HG02623 (cell line): Measurements from ENCODE around the gene METRN.

Source experiments
- ATAC-seq: cut with Tn5 transposase; IDR thresholded peaks from one replicate; pipeline ENCODE4 v1.9.1; 2021; ENCODE audit warnings: moderate library complexity; ENCODE audit not compliant: unreplicated experiment

METRN gene

DNA sequence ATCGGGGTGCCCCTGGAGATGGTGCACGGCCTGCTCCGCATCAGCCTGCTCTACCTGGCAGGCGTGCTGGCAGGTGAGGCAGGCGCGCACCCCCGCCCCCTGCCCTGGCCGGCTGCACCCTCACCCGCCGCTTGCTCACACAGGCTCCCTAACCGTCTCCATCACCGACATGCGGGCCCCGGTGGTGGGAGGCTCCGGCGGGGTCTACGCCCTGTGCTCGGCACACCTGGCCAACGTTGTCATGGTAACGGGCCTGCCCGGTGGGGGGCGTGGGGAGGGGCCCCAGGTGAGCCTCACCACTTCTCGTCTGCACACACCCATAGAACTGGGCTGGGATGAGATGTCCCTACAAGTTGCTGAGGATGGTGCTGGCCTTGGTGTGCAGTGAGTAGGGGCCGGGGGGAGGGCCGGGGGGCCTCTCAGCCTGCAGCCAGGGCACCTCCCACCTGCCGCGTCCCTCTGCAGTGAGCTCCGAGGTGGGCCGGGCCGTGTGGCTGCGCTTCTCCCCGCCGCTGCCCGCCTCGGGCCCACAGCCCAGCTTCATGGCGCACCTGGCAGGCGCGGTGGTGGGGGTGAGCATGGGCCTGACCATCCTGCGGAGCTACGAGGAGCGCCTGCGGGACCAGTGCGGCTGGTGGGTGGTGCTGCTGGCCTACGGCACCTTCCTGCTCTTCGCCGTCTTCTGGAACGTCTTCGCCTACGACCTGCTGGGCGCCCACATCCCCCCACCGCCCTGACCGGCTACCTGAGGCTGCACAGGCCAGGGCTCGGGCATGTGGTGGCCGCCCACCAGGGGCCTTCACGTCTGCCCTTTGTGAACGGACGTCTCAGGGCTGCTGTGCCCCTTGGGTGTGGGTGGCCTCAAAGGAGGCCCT lies 37.4 kb upstream of the METRN start:
- no peak for ATAC-seq

DNA sequence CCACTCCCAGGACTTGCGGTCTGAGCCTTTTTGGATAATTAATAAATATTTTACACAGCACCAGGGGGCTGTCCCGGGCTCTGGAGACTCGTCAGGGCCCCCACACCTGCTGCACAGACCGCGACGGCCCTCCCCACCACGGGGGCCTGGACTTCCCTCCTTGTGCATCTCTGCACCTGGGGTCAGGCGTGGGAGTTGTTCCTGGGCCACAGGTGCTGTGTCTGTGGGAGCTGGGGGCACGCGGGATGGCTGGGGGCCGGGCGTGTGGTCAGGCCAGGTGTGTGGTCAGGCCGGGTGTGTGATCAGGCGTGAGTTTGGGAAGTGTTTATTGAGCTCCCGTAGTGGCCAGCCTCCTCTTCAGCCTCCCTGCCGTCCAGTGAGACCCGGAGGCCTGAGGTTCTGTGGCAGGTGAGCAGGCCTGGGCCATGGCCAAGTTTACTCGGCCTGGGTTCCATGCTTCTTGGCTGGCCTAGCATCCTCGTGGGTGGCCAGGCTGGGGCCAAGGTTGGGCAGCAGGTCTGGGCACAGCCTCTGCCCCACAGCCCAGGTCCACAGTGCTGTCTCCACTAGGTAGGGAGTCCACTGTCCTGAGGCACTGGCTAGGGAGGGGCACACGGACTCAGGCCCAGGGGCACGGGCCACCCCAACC lies 36.6 kb upstream of the METRN start:
- no peak for ATAC-seq

DNA sequence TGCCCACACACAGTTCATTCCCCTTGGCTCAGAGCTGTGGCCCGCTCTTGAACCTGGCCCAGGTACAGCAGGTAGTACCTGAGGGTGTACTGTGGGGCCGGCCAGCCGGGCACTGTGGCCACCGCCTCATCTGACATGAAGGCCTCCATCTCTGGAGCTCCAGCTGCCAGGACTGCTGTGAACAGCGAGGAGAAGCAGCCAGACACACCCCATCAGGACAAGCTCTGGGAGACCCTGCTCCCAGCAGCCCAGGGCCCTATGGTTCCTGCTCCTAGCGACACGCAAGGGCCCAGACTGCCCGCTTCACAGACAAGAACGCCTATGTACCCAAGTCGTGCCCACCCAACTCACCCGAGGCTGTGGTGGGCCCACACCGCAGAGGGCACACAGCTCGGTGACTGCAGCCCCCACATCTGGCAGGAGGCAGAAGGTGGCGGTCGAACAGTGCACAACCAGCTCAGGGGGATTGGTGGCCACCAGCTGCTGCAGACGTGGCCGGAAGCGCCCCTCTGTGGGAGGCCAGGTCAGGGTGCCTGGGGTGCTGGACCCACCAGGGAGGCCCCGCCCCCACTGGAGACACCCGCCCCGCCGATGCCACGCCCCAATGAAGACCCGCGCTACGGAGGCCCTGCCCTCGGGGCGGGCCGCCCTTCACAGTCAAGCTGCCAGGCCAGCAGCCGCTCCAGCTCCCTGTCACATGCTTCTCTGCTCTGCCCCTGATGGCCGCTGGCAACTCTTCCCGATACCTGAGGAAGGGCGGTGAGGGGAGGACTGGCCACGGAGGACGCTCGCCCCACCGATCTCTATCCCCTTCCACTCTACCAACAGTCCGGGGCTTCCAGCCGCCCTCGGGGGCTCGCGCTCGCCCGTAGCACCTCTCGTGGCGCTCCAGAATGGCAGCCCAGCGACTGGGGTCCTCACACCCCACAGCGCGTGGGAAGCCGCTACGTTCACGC lies 35.8 kb upstream of the METRN start:
- no peak for ATAC-seq

DNA sequence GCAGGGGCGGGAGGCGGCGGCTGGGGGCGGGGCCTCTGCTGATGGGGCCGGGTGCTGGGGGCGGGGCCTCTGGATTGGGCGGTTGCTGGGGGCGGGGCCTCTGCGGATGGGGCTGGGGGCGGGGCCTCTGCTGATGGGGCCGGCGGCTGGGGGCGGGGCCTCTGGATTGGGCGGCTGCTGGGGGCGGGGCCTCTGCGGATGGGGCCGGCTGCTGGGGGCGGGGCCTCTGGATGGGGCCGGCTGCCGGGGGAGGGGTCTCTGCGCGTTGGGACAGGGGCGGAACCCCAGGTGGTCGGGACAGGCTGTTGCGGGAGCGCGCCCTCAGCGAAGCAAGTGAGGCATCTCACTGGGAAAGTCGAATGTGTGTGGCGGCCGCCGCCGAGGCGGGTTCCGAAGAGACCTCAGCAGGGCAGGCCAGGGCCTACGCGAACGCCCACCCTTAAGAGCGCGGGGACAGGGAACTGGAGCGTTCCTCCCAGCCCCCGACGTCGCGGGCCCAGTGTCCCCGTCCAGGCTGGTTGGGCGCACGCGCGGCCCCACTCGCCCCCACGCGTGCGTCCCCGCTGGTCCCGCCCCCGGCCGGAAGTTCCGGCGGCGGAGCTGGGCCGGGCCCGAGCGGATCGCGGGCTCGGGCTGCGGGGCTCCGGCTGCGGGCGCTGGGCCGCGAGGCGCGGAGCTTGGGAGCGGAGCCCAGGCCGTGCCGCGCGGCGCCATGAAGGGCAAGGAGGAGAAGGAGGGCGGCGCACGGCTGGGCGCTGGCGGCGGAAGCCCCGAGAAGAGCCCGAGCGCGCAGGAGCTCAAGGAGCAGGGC lies 34.9 kb upstream of the METRN start, which contains the start of gene STUB1:
TSS of gene STUB1 (plus strand) at position 597 of the 811 bp plus-strand sequence. CDS start at position 713, 116 bp downstream.
- ATAC-seq = no peak

- no peak for ATAC-seq
Observed at GRCh38 chr16:680625-680945, 34.3 kb upstream of the METRN start.

GRCh38 chr16:680967-681745 lies 33.8 kb upstream of the METRN start:
- ATAC-seq = no peak

GRCh38 chr16:681746-682427 lies 33.0 kb upstream of the METRN start:
- ATAC-seq = no peak

DNA sequence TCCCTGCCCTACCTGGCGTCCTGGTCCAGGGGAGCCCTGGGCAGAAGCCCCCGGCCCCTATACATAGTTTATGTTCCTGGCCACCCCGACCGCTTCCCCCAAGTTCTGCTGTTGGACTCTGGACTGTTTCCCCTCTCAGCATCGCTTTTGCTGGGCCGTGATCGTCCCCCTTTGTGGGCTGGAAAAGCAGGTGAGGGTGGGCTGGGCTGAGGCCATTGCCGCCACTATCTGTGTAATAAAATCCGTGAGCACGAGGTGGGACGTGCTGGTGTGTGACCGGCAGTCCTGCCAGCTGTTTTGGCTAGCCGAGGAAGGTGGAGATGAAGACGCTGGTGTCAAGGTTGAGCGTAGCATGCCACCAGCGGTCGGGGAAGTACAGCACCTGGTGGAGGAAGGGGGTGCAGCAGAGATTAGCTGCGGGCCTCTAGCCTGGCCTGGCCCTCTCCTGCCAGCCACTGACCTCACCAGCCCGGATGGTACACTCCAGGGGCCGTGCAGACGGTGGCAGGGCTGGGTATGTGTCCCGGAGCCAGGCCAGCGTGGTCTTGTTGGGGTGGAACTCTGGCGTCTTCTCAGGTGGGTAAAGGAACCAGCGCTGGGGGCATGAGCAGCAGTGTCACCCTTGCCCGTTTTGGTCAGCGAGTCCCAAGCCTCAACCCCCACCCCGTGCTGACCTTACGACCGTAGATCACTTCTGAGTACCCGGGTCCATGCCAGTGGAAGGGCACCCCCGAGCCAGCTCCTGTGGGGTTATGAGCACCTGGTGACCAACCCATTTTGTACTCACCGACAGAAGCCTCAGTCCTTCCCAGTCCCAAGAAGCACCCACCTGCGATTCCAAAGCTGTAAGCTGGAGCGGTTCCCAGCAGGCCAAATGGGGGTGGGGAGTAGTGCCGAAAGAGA lies 32.2 kb upstream of the METRN start:
- no peak for ATAC-seq

- ATAC-seq = no peak
Observed at GRCh38 chr16:683396-684070, 31.4 kb upstream of the METRN start.

DNA sequence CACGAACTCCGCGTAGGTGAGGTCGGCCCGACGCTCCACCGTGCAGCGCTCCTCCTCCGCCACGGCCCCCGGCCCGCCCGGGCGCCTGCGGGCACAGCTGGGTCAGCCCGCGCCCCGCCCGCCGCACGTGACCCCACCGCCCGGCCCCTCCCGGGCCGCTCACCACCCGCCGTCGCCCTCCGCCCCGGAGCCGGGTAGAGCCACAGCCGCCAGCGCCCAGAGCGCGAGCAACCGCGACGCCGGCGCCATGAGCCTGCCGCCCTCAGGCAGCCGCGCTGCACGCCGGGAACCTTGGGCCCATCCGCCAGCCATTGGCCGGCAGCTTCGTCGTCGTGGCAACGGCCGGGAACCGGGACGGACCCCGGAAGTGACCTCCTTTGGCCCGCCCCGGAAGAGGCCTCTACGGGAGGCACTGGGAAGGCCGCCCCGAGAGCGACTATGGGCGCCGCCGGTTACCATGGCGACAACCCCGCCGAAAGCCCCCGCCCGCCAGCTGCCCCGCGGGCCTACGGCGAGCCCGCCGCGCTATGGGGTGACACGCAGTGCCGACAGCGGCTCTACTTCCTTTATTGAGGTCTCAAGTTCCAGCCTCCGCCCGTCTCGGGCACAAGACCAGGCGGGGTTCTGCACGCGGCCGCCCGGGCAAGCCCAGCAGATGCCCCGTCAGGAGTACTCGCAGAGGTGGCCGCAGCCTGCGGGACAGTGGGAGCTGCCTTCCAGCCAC lies 30.7 kb upstream of the METRN start, which contains the start of gene JMJD8:
TSS of gene JMJD8 (minus strand) at position 264 of the 724 bp plus-strand sequence. CDS start at position 249, 15 bp downstream.
- ATAC-seq = peak; percentile 64

GRCh38 chr16:684961-685696 lies 29.8 kb upstream of the METRN start:
- ATAC-seq = no peak

- no peak for ATAC-seq
Observed at GRCh38 chr16:685967-686366, 29.0 kb upstream of the METRN start.

DNA sequence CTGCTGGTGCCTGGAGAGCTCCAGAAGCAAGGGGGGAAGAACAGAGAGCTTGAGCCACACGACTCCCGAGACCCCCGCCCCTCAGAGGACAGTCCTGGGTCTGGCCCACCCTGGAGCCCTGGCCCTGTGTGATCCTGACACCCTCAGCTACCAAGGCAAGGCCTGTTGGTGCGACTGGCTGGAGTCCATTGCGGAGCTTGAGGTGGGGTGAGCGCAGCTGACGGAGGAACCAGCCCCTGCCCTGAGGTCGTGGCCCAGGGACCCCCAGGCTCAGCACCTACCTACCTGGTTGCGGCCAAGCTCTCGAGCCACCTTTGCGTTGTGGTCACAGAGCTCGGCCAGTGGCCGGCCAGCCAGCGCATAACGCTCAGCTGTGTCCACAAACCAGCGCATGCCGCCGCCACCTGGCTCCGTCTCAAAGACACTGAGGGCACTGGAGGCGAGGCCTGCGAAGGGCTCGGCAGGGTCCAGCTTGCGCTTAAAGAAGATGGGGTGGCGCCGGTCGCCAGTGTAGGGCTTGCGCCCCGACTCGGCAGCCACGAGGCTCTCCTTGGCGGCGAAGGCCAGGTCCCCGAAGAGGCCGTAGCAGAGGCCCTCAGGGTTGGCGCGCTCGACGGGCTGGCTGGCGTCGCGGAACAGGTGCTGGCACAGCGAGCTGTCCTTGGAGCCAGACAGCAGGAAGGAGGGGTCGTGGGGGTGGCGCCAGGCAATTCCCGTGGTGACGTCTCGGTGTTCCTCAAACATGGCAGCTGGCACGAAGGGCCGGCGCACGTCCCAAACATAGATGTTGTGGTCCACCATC lies 28.3 kb upstream of the METRN start:
- no peak for ATAC-seq

DNA sequence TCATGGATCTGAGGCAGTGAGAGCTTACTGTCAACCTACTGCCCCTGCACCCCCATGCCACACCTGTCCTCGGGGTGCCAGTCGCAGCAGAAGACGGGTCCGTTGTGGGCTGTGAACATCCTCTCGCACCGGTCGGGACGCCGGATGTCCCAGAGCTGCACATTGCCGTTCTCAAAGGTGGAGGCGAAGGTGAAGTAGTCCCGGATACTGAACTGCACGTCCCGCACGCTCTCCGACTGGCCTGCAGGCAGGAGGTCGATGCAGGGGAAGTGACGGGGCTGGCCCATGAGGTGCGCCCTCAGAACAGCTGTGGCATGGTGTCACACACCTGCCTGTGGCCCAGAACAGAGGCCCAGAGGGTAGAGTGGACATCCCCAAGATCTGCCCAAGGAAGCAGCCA lies 27.4 kb upstream of the METRN start:
- no peak for ATAC-seq

- no peak for ATAC-seq
Observed at GRCh38 chr16:689175-689897, 25.6 kb upstream of the METRN start.
